Measurements from ENCODE around the gene TCEAL6. TPM values are rescaled to one million over a fixed set of nuclear protein-coding genes. Genes with fewer than 3 reads are reported as not detected.
A peak's percentile ranks its signal among the peaks of the same experiment; 100 is the strongest.
"Not testable (repeated sequence)": the region's sequence is repeated elsewhere in the genome, so short reads cannot be mapped to it uniquely, and the experiment has no call there.

The TCEAL6 gene
- total RNA-seq, 1 experiment from 2014 or later, result not detected

DNA sequence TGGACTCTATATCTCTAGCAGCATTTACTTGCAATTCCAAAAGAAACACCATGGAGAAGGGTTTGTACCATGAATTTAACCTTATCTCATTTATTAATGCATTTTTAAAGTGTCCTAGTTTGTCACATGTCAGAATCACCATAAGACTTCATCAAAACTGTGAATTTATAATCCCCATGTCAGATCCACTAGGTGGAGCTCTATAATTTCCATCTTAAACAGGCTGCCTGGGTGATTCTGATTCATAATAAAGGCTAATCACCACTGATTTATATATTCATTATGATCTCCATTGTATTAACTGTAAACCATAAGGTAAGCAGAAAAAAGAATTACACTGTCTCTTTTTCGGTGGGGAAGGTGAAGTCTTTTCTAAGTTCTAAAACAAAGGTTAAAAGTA is 12.8 kb downstream of the TCEAL6 start:
- H3K79me2 ChIP-seq (ENCODE audit: low read length), result no peaks in the 10 kb centered on the region
- no peak overlapping the region for H3K27ac ChIP-seq (ENCODE audit: low read length)
- H3K4me3 ChIP-seq (ENCODE audit: low read length), result no peak overlapping the region
- no peak overlapping the region for H2AFZ ChIP-seq (ENCODE audit: low read length)
- peak; percentile 56 for DNase-seq
- H4K20me1 ChIP-seq (ENCODE audit: insufficient read depth, low read depth, low read length), result no peaks in the 10 kb centered on the region
- H3K9ac ChIP-seq (ENCODE audit: low read length), result no peak overlapping the region
- no peaks in the 10 kb centered on the region for H3K27me3 ChIP-seq (ENCODE audit: low read length)
- H3K9me2 ChIP-seq (replicated peaks; ENCODE audit: insufficient read depth, low read length), result no peaks in the 10 kb centered on the region
- no peaks in the 10 kb centered on the region for H3K4me1 ChIP-seq (ENCODE audit: low read length)
- no peak overlapping the region for H3K4me2 ChIP-seq (ENCODE audit: low read depth, low read length, poor library complexity, severe bottlenecking)
- no peaks in the 10 kb centered on the region for H3K9me3 ChIP-seq (ENCODE audit: low read length)
- no peaks in the 10 kb centered on the region for H3K36me3 ChIP-seq (ENCODE audit: insufficient read depth, low read length)

DNA sequence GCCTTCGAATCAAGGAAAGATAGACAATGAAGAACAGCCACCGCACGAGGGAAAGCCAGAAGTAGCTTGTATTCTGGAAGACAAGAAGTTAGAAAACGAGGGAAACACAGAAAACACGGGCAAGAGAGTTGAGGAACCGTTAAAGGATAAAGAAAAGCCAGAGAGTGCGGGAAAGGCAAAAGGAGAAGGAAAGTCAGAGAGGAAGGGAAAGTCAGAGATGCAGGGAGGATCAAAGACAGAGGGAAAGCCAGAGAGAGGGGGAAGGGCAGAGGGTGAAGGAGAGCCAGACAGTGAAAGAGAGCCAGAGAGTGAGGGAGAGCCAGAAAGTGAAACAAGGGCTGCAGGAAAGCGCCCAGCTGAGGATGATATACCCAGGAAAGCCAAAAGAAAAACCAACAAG is 15.4 kb downstream of the TCEAL6 start:
- Histone ChIP-seq H3K79me2 (ENCODE audit: low read length) (no peaks in the 10 kb centered on the region), H3K9ac (ENCODE audit: low read length) (no peak overlapping the region), H3K27ac (ENCODE audit: low read length) (no peak overlapping the region), H4K20me1 (ENCODE audit: insufficient read depth, low read depth, low read length) (no peaks in the 10 kb centered on the region), H2AFZ (ENCODE audit: low read length) (no peak overlapping the region), H3K4me2 (ENCODE audit: low read depth, low read length, poor library complexity, severe bottlenecking) (no peak overlapping the region), H3K4me3 (ENCODE audit: low read length) (no peak overlapping the region), H3K36me3 (ENCODE audit: insufficient read depth, low read length) (no peaks in the 10 kb centered on the region), H3K9me2 (replicated peaks; ENCODE audit: insufficient read depth, low read length) (no peaks in the 10 kb centered on the region), H3K4me1 (ENCODE audit: low read length) (no peaks in the 10 kb centered on the region), H3K27me3 (ENCODE audit: low read length) (no peaks in the 10 kb centered on the region), H3K9me3 (ENCODE audit: low read length) (no peaks in the 10 kb centered on the region)
- DNase-seq, result no peak

DNA sequence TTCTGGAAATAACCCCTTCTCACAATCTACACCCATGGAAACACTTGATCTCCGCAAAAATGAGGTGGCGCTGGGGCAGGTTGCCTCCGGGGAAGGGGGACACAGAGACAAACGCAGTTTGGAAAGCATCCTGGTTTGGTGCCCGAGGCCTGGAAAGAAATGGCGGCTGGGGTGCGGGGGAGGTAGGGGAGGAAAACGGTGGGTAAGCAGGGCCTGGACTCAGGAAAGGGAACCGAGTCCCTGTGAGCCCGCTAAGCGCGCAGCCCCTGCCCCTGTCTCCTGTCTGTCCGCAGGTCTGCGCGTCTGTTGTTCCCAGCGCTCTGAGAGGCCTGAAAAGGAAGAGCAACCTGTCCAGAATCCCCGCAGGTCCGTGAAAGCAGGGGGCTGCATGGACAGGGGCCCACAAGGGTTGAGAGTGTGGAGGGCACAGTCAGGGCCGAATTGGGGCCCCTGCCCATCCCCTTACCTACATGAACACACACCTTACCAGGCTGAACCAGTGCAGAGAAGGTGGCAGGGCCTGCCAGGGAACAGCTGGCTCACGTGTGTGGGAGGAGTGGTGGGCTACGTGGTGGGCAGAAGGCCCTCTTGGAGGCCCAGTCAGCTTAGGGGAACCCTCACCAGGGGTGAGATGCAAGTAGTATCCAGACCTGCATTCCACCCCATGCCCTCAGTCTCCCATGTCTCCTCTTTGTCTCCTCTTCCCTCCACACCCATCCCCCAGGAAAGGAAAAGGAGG is 16.0 kb downstream of the TCEAL6 start:
- not testable (repeated sequence) for H3K9ac ChIP-seq (ENCODE audit: low read length); H2AFZ ChIP-seq (ENCODE audit: low read length); H3K9me2 ChIP-seq (replicated peaks; ENCODE audit: insufficient read depth, low read length); H3K4me2 ChIP-seq (ENCODE audit: low read depth, low read length, poor library complexity, severe bottlenecking); H4K20me1 ChIP-seq (ENCODE audit: insufficient read depth, low read depth, low read length); DNase-seq; H3K27me3 ChIP-seq (ENCODE audit: low read length); H3K4me1 ChIP-seq (ENCODE audit: low read length); H3K27ac ChIP-seq (ENCODE audit: low read length); H3K9me3 ChIP-seq (ENCODE audit: low read length); H3K36me3 ChIP-seq (ENCODE audit: insufficient read depth, low read length); H3K4me3 ChIP-seq (ENCODE audit: low read length); H3K79me2 ChIP-seq (ENCODE audit: low read length)

DNA sequence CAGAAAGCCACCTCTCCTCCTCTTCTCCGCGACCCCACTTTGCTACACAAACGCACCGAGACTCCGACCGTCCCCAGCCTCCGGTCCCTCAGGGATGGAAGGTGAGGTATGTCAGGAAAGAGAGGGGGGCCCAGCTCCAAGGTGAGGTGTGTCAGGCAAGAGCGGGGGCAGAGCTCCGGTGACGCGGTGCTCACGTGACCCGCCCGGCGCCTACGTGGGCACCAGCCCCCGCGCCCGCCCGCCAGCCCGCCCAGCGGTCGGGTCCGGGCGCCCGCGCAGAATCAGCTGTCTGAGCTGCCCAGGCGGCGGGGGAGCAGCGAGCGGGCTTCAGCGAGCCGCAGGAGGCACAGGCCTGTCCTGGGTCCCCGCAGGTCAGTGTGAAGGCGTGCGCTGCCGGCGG is 16.8 kb downstream of the TCEAL6 start, which contains the start of gene TCEAL2:
TSS of gene TCEAL2 (plus strand) at position 244 of the 400 bp plus-strand sequence. CDS start 1,152 bp downstream, outside the sequence.
- H3K9me3 ChIP-seq (ENCODE audit: low read length); H3K4me2 ChIP-seq (ENCODE audit: low read depth, low read length, poor library complexity, severe bottlenecking); H3K4me1 ChIP-seq (ENCODE audit: low read length); H3K9me2 ChIP-seq (replicated peaks; ENCODE audit: insufficient read depth, low read length); H3K4me3 ChIP-seq (ENCODE audit: low read length); H3K36me3 ChIP-seq (ENCODE audit: insufficient read depth, low read length); H4K20me1 ChIP-seq (ENCODE audit: insufficient read depth, low read depth, low read length); DNase-seq; H3K79me2 ChIP-seq (ENCODE audit: low read length); H2AFZ ChIP-seq (ENCODE audit: low read length); H3K9ac ChIP-seq (ENCODE audit: low read length); H3K27me3 ChIP-seq (ENCODE audit: low read length); H3K27ac ChIP-seq (ENCODE audit: low read length): not testable (repeated sequence)

DNA sequence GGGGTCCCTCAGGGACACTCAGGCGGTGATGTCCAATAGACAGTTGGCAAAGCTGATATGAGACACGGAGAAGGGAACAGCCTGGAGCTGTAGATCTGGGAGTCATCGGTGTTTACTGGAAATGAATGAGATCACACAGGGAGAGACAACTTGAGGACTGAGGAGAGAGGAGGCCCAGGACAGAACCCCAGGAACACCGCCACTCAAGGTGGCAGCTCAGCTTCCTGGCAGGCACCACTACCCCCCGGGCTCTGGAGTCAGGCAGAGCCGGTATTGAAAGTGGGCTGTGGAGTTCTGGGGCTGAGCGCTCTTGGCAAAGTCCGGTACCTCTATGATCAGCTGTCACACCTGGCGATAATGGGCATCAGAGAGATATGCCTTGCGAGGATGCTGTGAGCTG is 17.3 kb downstream of the TCEAL6 start:
- not testable (repeated sequence) for H3K4me3 ChIP-seq (ENCODE audit: low read length)

DNA sequence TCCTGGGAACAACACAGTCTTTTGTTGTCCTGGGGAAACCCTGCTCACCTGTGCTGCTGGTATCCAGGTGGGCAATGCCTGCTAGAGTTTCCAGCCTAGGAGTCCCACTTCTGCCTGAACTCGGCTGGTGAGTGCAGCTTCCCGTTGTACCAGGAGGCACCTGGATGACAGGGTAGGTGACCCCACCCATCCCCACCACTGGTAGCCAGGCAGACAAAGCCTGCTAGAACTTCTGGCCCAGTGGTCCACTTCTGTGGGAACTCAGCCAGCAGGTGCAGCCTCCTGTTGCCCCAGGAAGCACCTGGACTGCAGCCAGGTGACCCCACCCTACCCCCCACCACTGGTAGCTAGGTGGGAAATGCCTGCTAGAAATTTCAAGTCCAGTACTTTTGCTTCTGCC is 26.5 kb downstream of the TCEAL6 start:
- Histone ChIP-seq H3K36me3 (ENCODE audit: insufficient read depth, low read length) (no peaks in the 10 kb centered on the region), H3K4me2 (ENCODE audit: low read depth, low read length, poor library complexity, severe bottlenecking) (no peak overlapping the region), H3K4me1 (ENCODE audit: low read length) (no peaks in the 10 kb centered on the region), H3K9ac (ENCODE audit: low read length) (no peak overlapping the region), H3K27me3 (ENCODE audit: low read length) (no peaks in the 10 kb centered on the region), H2AFZ (ENCODE audit: low read length) (no peak overlapping the region), H4K20me1 (ENCODE audit: insufficient read depth, low read depth, low read length) (no peaks in the 10 kb centered on the region), H3K79me2 (ENCODE audit: low read length) (no peaks in the 10 kb centered on the region), H3K27ac (ENCODE audit: low read length) (no peak overlapping the region), H3K9me2 (replicated peaks; ENCODE audit: insufficient read depth, low read length) (no peaks in the 10 kb centered on the region), H3K9me3 (ENCODE audit: low read length) (no peaks in the 10 kb centered on the region), H3K4me3 (ENCODE audit: low read length) (no peak overlapping the region)
- DNase-seq, result no peak

More for the DNA sequence above, 17.3 kb downstream of the TCEAL6 start:
- not testable (repeated sequence) for H3K9me2 ChIP-seq (replicated peaks; ENCODE audit: insufficient read depth, low read length); H3K4me1 ChIP-seq (ENCODE audit: low read length); H3K27ac ChIP-seq (ENCODE audit: low read length); H4K20me1 ChIP-seq (ENCODE audit: insufficient read depth, low read depth, low read length); H3K9ac ChIP-seq (ENCODE audit: low read length); H3K9me3 ChIP-seq (ENCODE audit: low read length); H3K27me3 ChIP-seq (ENCODE audit: low read length); DNase-seq; H3K36me3 ChIP-seq (ENCODE audit: insufficient read depth, low read length); H2AFZ ChIP-seq (ENCODE audit: low read length); H3K4me2 ChIP-seq (ENCODE audit: low read depth, low read length, poor library complexity, severe bottlenecking); H3K79me2 ChIP-seq (ENCODE audit: low read length)

DNA sequence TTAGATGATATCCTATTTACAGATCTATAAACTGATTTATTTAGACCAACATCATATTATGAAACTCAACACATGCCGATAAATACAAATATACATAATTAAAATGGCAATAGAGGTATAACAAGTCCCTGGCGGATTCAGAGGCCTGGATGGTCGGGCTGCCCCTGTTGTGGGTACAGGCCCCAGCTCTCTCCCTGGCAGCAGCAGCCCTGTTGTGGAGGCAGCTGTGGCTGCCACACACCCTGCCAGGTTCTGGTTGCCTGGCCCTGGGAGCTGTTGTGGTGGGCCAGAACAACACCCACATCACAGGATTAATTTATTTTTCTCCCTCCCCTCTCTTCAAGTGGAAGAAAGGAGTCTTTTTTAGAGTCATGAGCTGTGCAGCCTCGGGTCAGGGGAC is 28.9 kb downstream of the TCEAL6 start:
- Histone ChIP-seq H3K27ac (ENCODE audit: low read length) (no peak overlapping the region), H3K4me2 (ENCODE audit: low read depth, low read length, poor library complexity, severe bottlenecking) (no peak overlapping the region), H3K4me1 (ENCODE audit: low read length) (no peaks in the 10 kb centered on the region), H3K9me2 (replicated peaks; ENCODE audit: insufficient read depth, low read length) (no peaks in the 10 kb centered on the region), H3K79me2 (ENCODE audit: low read length) (no peaks in the 10 kb centered on the region), H3K4me3 (ENCODE audit: low read length) (no peak overlapping the region), H3K9me3 (ENCODE audit: low read length) (no peaks in the 10 kb centered on the region), H3K9ac (ENCODE audit: low read length) (no peak overlapping the region), H2AFZ (ENCODE audit: low read length) (no peak overlapping the region), H3K27me3 (ENCODE audit: low read length) (no peaks in the 10 kb centered on the region), H3K36me3 (ENCODE audit: insufficient read depth, low read length) (no peaks in the 10 kb centered on the region), H4K20me1 (ENCODE audit: insufficient read depth, low read depth, low read length) (no peaks in the 10 kb centered on the region)
- DNase-seq, result no peak

Measured in Karpas-422 (cell line).